GM19397 (cell line): ENCODE data around the gene SLC5A3.

Experiments used
- ATAC-seq: cut with Tn5 transposase; IDR thresholded peaks from one replicate; pipeline ENCODE4 v1.9.1; 2021; ENCODE audit warnings: mild to moderate bottlenecking, moderate library complexity; ENCODE audit not compliant: unreplicated experiment

The SLC5A3 gene

GRCh38 chr21:34073032-34073748, at the start of gene SLC5A3, which contains the start of gene MRPS6:
SLC5A3 (plus strand) TSS chr21:34073578; CDS start chr21:34095199, 21,621 bp downstream.
MRPS6 (plus strand) TSS chr21:34073578; CDS start chr21:34073701, 123 bp downstream.
- ATAC-seq, result peak; percentile 74

- ATAC-seq, result no peak
These were observed 49.5 kb upstream of the SLC5A3 start for GRCh38 chr21:34023691-34024373.

GRCh38 chr21:34024374-34024693, 49.0 kb upstream of the SLC5A3 start:
- ATAC-seq, result no peak

- ATAC-seq, result no peak
These were observed 45.5 kb upstream of the SLC5A3 start for GRCh38 chr21:34027721-34028461.

- ATAC-seq, result no peak
These were observed 43.4 kb upstream of the SLC5A3 start for GRCh38 chr21:34029743-34030528.

GRCh38 chr21:34031835-34032370, 41.5 kb upstream of the SLC5A3 start:
- peak; percentile 48 for ATAC-seq

GRCh38 chr21:34034369-34035014, 38.9 kb upstream of the SLC5A3 start:
- no peak for ATAC-seq

- no peak for ATAC-seq
These were observed 37.6 kb upstream of the SLC5A3 start for GRCh38 chr21:34035619-34036354.

- no peak for ATAC-seq
These were observed 36.2 kb upstream of the SLC5A3 start for GRCh38 chr21:34037009-34037795.

GRCh38 chr21:34039678-34040382, 33.5 kb upstream of the SLC5A3 start:
- ATAC-seq, result no peak

- ATAC-seq, result no peak
These were observed 30.6 kb upstream of the SLC5A3 start for GRCh38 chr21:34042735-34043134.

GRCh38 chr21:34043333-34043732, 30.0 kb upstream of the SLC5A3 start:
- no peak for ATAC-seq

- no peak for ATAC-seq
These were observed 26.5 kb upstream of the SLC5A3 start for GRCh38 chr21:34046917-34047316.

GRCh38 chr21:34047835-34048234, 25.5 kb upstream of the SLC5A3 start:
- ATAC-seq, result no peak

GRCh38 chr21:34052171-34052570, 21.2 kb upstream of the SLC5A3 start:
- no peak for ATAC-seq

GRCh38 chr21:34054259-34054658, 19.1 kb upstream of the SLC5A3 start:
- ATAC-seq, result no peak

GRCh38 chr21:34055615-34056014, 17.8 kb upstream of the SLC5A3 start:
- ATAC-seq, result no peak

GRCh38 chr21:34061983-34062382, 11.4 kb upstream of the SLC5A3 start:
- no peak for ATAC-seq
